Kidney (tissue), 14 donors: ENCODE measurements around the gene ARHGEF11. TPM values are rescaled to one million over a fixed set of nuclear protein-coding genes. Genes with fewer than 3 reads are reported as not detected.

Experiments used
- DNase-seq, 5 donors: peaks; one replicate each; pipeline ENCODE4 v3.0.0-alpha.2; 2013 to 2020
- FAIRE-seq: peaks from 2 replicates; lab custom pipeline; 2012; peaks lifted over from hg19 to GRCh38; lab: Jason Lieb, UNC
- H3K27ac ChIP-seq, 2 donors: one replicate each; pipeline ENCODE4 v1.7.0; 2013; ENCODE audit warnings: low read depth in 2 of 2, low read length in 2 of 2, inconsistent platforms in 1 of 2
- H3K27me3 ChIP-seq: one replicate; pipeline ENCODE4 v1.7.1; 2013; ENCODE audit warnings: low read length, inconsistent platforms; ENCODE audit not compliant: control insufficient read depth, insufficient read depth
- H3K36me3 ChIP-seq, 3 donors: one replicate each; pipeline versions ENCODE4 v1.7.0 to v1.7.1; 2013; ENCODE audit warnings: low read length in 3 of 3, control low read depth in 1 of 3, inconsistent platforms in 1 of 3; ENCODE audit not compliant: insufficient read depth in 3 of 3, control insufficient read depth in 2 of 3
- H3K4me1 ChIP-seq, 3 donors: one replicate each; pipeline versions ENCODE4 v1.7.0 to v1.7.1; 2013; ENCODE audit warnings: low read length in 3 of 3, inconsistent platforms in 1 of 3, low read depth in 1 of 3; ENCODE audit not compliant: control insufficient read depth in 2 of 3, insufficient read depth in 2 of 3
- H3K4me3 ChIP-seq, 3 donors: one replicate each; pipeline versions ENCODE4 v1.7.0 to v1.8.1; 2013; ENCODE audit warnings: low read length in 3 of 3, control low read depth in 1 of 3, inconsistent platforms in 1 of 3
- H3K9ac ChIP-seq, 3 donors: one replicate each; pipeline versions ENCODE4 v1.7.0 to v1.7.1; 2013; ENCODE audit warnings: low read length in 3 of 3, control low read depth in 1 of 3, inconsistent platforms in 1 of 3
- H3K9me3 ChIP-seq, 3 donors: one replicate each; pipeline versions ENCODE4 v1.7.0 to v1.7.1; 2013; ENCODE audit warnings: low read length in 3 of 3, control low read depth in 1 of 3, inconsistent platforms in 1 of 3; ENCODE audit not compliant: control insufficient read depth in 2 of 3, insufficient read depth in 1 of 3
- intact Hi-C: fragments of 100-400 bp; cut with DNase I; formaldehyde crosslinking; loops from one replicate; pipeline ENCODE4 v1.11.1; 2022
- polyA plus RNA-seq: library from polyadenylated mRNA; stranded (reverse); fragments of 350-450 nt; fragmentation: Illumina TruSeq; extraction: RNeasy Lipid Tissue Mini Kit (QIAGEN cat#74804); gene quantifications from one replicate; pipeline ENCODE4 v1.2.3, GENCODE V29; 2014; ENCODE audit warnings: low read depth, low replicate concordance; ENCODE audit not compliant: insufficient read depth
- total RNA-seq: library from RNA; stranded (reverse); fragmentation: NEBNext Ultra II Directional; extraction: Animal tissue kit (Norgen Biotek cat#: 25700); gene quantifications from one replicate; pipeline ENCODE4 v1.2.1, GENCODE V29; 2021
- TF ChIP-seq, protein P1 (sequence below): IDR thresholded peaks from 3 replicates; pipeline ENCODE4 v1.5.1; 2012; ENCODE audit warnings: mild to moderate bottlenecking, moderate library complexity, borderline replicate concordance; ENCODE audit not compliant: insufficient read depth; ENCODE audit errors: extremely low read depth
- donor health status: control.
- donor health status: control.
- donor health status: control.
- donor health status: control.
- donor health status: control.
- donor health status: DM: yes; HTN: yes; CAD: no.
- donor health status: Normal renal cell carcinoma (clear cell type).

Gene ARHGEF11
- total and polyA plus RNA-seq, 2 donors from 2014 or later, result 8.8 to 36.4 TPM

DNA sequence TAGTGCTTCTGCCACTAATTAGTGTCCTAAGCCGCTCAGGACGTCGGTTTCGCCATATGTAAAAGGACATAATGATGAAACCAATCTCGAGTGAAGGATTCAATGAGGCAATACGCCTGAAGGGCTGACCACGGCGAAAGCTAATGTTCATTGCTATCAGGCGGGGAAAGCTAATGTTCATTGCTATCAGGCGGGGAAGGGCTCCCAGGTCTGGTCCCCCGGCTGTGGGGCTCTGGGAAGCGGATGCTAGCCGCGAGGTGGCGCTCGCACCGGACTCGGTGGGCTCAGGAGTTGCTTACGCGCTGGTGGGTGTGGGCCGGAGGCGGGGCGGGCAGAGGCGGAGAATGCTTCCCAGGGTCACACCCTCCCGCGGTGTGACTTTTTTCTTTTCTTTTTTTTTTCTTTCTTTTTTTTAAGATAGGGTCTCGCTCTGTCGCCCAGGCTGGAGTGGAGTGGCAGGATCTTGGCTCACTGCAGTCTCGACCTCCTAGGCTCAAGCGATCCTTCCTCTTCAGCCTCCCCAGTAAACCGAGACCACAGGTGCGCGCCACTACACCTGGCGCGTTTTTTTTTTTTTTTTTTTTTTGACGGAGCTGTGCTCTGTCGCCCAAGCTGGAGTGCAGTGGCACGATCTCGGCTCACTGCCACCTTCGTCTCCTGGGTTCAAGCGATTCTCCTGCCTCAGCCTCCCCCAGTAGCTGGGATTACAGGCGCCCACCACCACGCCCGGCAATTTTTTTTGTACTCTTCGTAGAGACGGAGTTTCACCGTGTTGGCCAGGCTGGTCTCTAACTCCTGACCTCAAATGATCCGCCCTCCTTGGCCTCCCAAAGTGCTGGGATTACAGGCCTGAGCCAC lies 153.1 kb downstream of the ARHGEF11 start:
- no peak overlapping the region for H3K9ac ChIP-seq
- TF ChIP-seq, protein P1, sequence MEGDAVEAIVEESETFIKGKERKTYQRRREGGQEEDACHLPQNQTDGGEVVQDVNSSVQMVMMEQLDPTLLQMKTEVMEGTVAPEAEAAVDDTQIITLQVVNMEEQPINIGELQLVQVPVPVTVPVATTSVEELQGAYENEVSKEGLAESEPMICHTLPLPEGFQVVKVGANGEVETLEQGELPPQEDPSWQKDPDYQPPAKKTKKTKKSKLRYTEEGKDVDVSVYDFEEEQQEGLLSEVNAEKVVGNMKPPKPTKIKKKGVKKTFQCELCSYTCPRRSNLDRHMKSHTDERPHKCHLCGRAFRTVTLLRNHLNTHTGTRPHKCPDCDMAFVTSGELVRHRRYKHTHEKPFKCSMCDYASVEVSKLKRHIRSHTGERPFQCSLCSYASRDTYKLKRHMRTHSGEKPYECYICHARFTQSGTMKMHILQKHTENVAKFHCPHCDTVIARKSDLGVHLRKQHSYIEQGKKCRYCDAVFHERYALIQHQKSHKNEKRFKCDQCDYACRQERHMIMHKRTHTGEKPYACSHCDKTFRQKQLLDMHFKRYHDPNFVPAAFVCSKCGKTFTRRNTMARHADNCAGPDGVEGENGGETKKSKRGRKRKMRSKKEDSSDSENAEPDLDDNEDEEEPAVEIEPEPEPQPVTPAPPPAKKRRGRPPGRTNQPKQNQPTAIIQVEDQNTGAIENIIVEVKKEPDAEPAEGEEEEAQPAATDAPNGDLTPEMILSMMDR, result peak; percentile 65
- DNase-seq, result peak; percentile 94 to 97 (median 94)
- no peaks in the 10 kb centered on the region for H3K9me3 ChIP-seq
- no peak for FAIRE-seq
- no peaks in the 10 kb centered on the region for H3K27me3 ChIP-seq
- peak overlapping the region in 2 of 3 donors; percentile 16 to 18 for H3K4me3 ChIP-seq
- H3K27ac ChIP-seq, result no peak overlapping the region
- intact Hi-C loops, result no loop called here
- peaks cover 0 to 11% (median 0%) of the 10 kb centered on the region in 3 donors for H3K4me1 ChIP-seq
- no peaks in the 10 kb centered on the region for H3K36me3 ChIP-seq

DNA sequence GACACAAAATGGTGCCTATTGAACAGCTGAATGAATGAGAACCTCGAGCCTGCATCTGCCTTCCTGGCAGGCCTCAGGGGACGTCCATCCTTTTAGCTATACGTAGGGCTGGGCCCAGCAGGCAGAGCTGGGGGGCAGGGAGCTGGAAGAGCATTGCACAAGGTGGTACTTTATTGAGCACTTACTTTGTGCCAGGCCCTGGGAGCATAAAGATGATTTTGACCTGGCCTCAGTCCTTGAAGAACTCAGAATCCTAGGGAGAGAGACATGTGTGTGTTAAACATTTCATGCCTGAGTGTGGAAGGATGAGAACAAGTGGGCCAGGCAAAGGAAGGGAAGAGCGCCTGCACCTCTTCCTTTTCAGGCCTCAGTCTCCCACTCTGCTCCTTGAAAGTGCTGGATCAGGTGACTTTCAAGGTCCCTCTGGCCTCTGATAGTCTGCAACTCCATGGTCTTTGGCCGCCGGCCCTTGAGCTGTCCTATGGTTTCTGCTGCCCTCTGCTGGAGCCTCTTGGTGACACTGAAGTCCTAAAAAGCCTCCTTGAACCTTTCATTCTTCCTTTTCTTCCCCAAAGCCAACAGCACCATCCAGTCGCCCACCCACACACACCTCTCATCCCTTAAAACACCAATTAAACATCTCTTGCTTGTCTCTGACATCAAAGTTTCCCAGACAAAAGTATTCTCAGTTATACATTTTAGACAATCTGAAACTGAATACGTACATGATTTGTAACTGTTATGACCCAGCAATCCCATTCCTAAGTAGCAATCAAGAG lies 155.6 kb downstream of the ARHGEF11 start:
- Histone ChIP-seq H3K36me3 (no peaks in the 10 kb centered on the region), H3K27me3 (no peaks in the 10 kb centered on the region), H3K9me3 (no peaks in the 10 kb centered on the region), H3K4me1 (peaks cover 0 to 3% (median 0%) of the 10 kb centered on the region in 3 donors), H3K9ac (no peak overlapping the region), H3K4me3 (no peak overlapping the region), H3K27ac (no peak overlapping the region)
- intact Hi-C loops, result no loop called here
- FAIRE-seq (no peak), DNase-seq (peak in 3 of 5 donors; percentile 82 to 94 (median 90))
- TF ChIP-seq, protein P1, result peak; percentile 81

DNA sequence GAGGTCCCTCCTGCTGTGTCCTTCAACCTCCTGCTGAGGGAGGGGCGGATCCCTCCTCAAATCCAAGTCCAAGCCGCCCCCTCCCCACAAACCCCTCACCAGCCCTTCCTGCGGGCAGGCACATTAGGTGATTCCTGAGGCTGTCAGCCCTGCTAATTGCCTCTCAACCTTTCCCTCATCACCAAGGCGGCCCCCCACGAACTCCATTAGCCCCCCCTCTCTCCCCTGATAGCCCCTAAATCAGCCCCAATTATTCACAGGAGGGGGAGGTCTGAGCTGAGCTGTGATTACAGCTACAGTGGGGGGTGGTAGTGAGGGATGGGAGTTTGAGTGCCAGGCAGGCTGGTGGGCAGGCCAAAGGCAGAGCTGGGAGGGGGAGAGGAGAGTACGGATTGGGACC lies 157.8 kb downstream of the ARHGEF11 start:
- no peaks in the 10 kb centered on the region for H3K36me3 ChIP-seq
- TF ChIP-seq, protein P1, result no peak

More for the DNA sequence above, 157.8 kb downstream of the ARHGEF11 start:
- Histone ChIP-seq H3K9me3 (no peaks in the 10 kb centered on the region), H3K9ac (no peak overlapping the region), H3K27me3 (no peaks in the 10 kb centered on the region), H3K4me3 (no peak overlapping the region), H3K27ac (no peak overlapping the region), H3K4me1 (peaks cover 0 to 3% (median 0%) of the 10 kb centered on the region in 3 donors)
- no peak for DNase-seq
- no peak for FAIRE-seq
- intact Hi-C loops, result no loop called here
